Measurements from ENCODE around the gene DYRK1A.

GRCh38 chr21:37443683-37444082 is 77.1 kb downstream of the DYRK1A start:
- TF ChIP-seq, protein P1, sequence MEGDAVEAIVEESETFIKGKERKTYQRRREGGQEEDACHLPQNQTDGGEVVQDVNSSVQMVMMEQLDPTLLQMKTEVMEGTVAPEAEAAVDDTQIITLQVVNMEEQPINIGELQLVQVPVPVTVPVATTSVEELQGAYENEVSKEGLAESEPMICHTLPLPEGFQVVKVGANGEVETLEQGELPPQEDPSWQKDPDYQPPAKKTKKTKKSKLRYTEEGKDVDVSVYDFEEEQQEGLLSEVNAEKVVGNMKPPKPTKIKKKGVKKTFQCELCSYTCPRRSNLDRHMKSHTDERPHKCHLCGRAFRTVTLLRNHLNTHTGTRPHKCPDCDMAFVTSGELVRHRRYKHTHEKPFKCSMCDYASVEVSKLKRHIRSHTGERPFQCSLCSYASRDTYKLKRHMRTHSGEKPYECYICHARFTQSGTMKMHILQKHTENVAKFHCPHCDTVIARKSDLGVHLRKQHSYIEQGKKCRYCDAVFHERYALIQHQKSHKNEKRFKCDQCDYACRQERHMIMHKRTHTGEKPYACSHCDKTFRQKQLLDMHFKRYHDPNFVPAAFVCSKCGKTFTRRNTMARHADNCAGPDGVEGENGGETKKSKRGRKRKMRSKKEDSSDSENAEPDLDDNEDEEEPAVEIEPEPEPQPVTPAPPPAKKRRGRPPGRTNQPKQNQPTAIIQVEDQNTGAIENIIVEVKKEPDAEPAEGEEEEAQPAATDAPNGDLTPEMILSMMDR (IDR thresholded peaks at IDR 0.05): no peak
- TF ChIP-seq POLR2A (IDR thresholded peaks at IDR 0.05; ENCODE audit: low read depth): no peak

Data from esophagus muscularis mucosa (tissue), 3 donors.